ENCODE results near the gene PPP6R3. TPM values are rescaled to one million over a fixed set of nuclear protein-coding genes. Genes with fewer than 3 reads are reported as not detected.

PPP6R3 gene
- total RNA-seq, 1 donor from 2014 or later: 86.6 TPM

GRCh38 chr11:68657021-68657780, 196.6 kb downstream of the PPP6R3 start:
- Mint-ChIP-seq H3K27ac (ENCODE audit: unreplicated experiment) (peak overlapping the region; percentile 70), H3K36me3 (ENCODE audit: unreplicated experiment) (peaks cover 2% of the 10 kb centered on the region), H3K4me1 (ENCODE audit: unreplicated experiment) (peaks cover 24% of the 10 kb centered on the region), H3K27me3 (ENCODE audit: unreplicated experiment) (peaks cover 23% of the 10 kb centered on the region), H3K9me3 (ENCODE audit: unreplicated experiment) (no peaks in the 10 kb centered on the region), H3K4me3 (ENCODE audit: unreplicated experiment) (no peak overlapping the region)
- no peak for TF ChIP-seq CTCF (IDR thresholded peaks at IDR 0.05)
- DNase-seq (ENCODE audit: extremely low spot score, unreplicated experiment): no peak

GRCh38 chr11:68658097-68658496, 197.5 kb downstream of the PPP6R3 start:
- Mint-ChIP-seq H3K27me3 (ENCODE audit: unreplicated experiment) (peaks cover 30% of the 10 kb centered on the region), H3K9me3 (ENCODE audit: unreplicated experiment) (no peaks in the 10 kb centered on the region), H3K4me3 (ENCODE audit: unreplicated experiment) (no peak overlapping the region), H3K27ac (ENCODE audit: unreplicated experiment) (peak overlapping the region; percentile 70), H3K36me3 (ENCODE audit: unreplicated experiment) (peaks cover 2% of the 10 kb centered on the region), H3K4me1 (ENCODE audit: unreplicated experiment) (peaks cover 23% of the 10 kb centered on the region)
- no peak for DNase-seq (ENCODE audit: extremely low spot score, unreplicated experiment)
- no peak for TF ChIP-seq CTCF (IDR thresholded peaks at IDR 0.05)

- H3K27me3 Mint-ChIP-seq (ENCODE audit: unreplicated experiment): peaks cover 30% of the 10 kb centered on the region
- peaks cover 23% of the 10 kb centered on the region for H3K4me1 Mint-ChIP-seq (ENCODE audit: unreplicated experiment)
- peak overlapping the region; percentile 93 for H3K27ac Mint-ChIP-seq (ENCODE audit: unreplicated experiment)
Observed at GRCh38 chr11:68658661-68659060, 198.1 kb downstream of the PPP6R3 start.

GRCh38 chr11:68659158-68659921, 198.8 kb downstream of the PPP6R3 start:
- H3K4me1 Mint-ChIP-seq (ENCODE audit: unreplicated experiment): peaks cover 23% of the 10 kb centered on the region
- peaks cover 34% of the 10 kb centered on the region for H3K27me3 Mint-ChIP-seq (ENCODE audit: unreplicated experiment)
- no peak for TF ChIP-seq CTCF (IDR thresholded peaks at IDR 0.05)
- peak overlapping the region; percentile 93 for H3K27ac Mint-ChIP-seq (ENCODE audit: unreplicated experiment)
- H3K9me3 Mint-ChIP-seq (ENCODE audit: unreplicated experiment): no peaks in the 10 kb centered on the region
- peaks cover 5% of the 10 kb centered on the region for H3K36me3 Mint-ChIP-seq (ENCODE audit: unreplicated experiment)
- peak overlapping the region; percentile 47 for H3K4me3 Mint-ChIP-seq (ENCODE audit: unreplicated experiment)
- DNase-seq (ENCODE audit: extremely low spot score, unreplicated experiment): peak; percentile 94

More at GRCh38 chr11:68658661-68659060, 198.1 kb downstream of the PPP6R3 start:
- DNase-seq (ENCODE audit: extremely low spot score, unreplicated experiment): no peak
- Mint-ChIP-seq H3K36me3 (ENCODE audit: unreplicated experiment) (peaks cover 5% of the 10 kb centered on the region), H3K9me3 (ENCODE audit: unreplicated experiment) (no peaks in the 10 kb centered on the region), H3K4me3 (ENCODE audit: unreplicated experiment) (peak overlapping the region; percentile 47)
- no peak for TF ChIP-seq CTCF (IDR thresholded peaks at IDR 0.05)
